Epidermal melanocyte (primary cell): ENCODE results near the gene WNT2.

Source experiments
- DNase-seq: peaks from one replicate; pipeline ENCODE4 v3.0.0; 2011; ENCODE audit warnings: low spot score; ENCODE audit not compliant: insufficient read length

The WNT2 gene

DNA sequence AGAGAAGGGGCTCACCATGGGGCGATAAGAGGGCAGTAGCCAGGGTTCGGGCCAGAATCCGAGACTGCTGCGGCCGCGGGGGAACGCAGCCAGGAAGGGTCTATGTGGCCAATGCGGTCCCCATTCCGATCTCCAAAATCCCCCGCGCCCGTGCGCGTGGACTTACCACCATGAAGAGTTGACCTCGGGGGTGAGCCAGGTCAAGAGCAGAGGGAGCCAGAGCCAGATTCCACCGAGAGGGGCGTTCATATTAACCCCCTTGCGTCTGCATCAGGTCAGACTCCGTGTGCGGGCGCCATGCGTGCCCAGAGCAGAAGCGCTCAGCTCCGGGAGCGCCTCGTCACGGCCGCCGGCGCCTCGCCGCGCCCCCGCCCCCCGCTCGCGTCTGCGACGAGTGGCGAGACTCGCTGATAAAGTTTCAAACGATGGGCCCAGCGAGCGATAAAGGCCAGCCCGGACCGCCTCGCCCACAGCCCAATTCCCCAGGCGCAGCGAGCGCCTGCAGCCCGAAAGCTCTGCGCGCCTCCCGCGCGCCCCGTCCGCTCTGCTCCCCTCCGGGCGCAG lies at the start of gene WNT2:
Gene WNT2 (minus strand): TSS at position 318 of the 564 bp plus-strand sequence. CDS start 69 bp downstream, at position 249.
- no peak for DNase-seq

DNA sequence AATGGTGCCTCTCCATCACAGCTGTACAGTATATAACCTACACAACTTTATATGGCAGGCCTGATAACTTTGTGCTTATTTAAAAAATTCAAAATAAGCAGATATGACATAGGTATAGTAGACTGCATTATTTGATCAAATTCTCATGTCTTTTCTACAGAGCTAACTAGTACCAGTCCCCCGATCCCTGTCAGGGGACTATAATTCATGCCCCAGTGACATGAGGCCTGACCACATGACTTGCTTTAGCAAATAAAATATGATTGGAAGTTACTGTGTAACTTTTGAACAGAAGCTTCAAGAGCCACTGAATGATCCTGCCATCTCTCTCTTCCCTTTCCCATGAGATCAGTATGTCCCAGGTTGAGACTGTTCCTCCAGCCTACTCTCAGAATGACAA lies 49.2 kb upstream of the WNT2 start:
- DNase-seq: no peak

DNA sequence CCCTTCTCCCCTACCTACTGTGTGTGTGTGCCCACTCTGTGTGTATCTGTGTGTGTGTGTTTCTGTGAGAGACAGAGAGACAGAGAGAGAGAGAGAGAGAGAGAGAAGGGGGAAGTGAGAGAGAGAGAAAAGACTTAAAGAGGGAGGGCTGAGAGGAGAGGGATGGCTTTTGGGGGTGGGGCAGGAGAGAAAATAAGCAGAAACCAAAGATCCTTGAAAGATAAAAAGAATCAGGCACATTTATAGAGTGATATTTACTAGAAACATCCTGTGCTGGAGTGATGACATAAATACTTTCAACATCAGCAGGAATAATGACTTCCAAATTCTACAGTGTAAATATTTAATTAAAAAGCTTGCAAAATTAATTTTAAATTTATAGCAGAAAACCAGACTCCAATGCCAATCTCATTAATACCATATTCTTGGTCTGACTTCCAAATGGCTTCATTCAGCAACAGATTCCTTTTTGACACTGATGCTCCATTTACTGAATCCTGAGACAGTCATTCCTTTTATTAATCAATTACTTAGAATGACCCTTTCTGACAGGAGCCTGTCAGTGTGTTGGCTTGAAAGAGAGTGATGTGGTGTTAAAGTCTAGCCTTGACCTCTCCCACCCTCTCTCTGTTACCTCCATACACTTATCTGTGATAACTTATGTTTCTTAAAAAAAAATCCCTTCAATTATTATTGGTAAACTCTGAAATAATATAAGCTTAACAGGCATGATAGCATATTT lies 41.7 kb upstream of the WNT2 start:
- no peak for DNase-seq

DNA sequence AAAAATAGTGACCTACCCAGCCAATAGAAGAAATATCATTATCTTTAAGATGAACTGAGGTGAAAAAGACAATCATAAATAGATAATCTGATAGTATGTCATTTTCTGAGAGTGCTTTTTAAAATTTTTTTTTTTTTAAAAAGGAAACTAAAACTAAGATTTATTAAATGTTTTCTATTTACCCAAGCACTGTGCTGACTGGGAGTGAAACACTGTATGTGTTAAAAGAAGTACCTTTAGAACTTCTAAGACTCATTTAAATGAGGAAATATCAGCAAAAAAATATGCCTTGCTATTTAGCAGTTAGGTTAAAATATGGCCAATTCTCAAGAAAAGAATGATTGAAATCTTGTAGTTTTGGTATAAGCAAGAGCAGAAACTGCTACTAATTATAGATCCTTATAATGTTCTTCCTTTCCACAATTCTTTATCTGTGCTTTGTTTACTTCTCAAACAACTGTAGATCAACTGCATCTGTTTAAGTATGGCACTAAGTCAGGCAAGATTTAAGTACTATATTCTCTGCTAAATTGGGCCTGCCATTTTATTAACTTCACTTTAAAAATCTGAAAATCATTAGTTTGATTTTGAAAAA lies 39.5 kb upstream of the WNT2 start:
- DNase-seq: no peak

DNA sequence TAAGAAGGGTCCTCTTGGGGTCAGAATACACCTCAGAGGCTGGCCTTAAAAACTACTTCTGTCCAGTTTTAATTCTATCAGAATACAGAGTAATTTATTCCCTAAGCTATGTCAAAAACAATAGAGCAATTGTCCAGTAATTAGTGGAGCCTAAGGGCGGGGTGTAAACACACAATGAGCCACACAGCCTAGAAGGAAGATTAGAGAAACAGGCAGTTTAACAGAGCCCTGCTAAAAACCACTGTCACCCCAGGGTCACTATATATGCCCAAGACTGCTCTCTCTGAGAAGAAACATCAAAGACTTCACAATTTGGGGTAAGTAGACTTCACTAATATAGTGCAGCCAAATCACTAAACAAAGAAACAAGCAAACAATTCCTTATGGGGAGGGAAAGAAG lies 27.2 kb upstream of the WNT2 start:
- peak; percentile 14 for DNase-seq

DNA sequence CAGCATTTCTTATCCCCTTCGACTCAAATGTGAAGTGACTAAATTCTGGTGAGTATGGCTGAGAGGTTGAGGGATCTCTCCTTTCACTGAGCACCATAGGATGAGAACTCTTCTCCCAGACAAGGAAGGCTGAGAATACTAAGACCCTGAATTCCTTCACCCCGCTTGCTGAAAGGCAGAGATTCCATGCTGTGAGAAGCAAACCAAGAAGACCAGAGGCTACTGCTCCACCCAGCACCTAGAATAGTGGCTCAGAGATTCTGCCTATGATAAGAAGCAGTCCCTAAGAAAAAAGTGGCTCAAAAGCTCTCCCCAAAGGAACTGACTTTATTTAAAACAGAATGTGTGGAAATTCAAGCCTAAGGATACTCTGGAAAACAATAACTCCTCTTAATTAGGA lies 26.7 kb upstream of the WNT2 start:
- no peak for DNase-seq

DNA sequence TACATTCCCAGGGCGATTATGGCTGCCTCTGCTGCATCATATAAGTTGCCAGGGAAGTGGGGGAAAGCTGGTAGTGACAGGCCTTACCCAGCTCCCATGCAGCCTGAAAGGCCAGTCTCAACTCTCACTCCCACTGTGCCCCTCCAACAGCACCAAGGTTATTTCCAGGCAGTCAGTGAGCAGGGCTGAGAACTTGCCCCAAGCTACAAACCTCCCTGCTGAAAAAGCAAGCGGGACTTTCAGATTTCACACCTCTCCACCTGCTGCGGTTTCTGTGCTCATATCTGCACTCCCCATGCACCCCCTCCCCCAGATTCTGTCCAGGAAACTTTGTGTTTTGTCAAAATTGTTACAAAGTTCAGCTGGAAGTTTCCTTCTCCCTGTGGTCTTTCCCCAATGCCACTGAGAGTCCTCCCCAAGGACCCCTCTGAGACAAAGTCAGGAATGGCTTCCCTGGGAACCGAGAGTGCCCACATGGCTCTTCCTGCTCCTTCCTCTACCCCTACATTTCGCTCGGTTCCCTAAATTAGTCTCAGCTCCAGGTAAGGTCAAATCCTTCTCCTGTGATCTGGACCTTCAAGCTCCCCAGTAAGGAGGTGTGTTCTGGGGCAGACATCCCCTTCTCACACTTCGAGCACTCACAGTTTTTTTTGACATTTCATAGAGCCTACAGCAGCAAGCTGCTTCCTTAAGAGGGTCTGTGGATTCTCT lies 25.3 kb upstream of the WNT2 start:
- DNase-seq: no peak

DNA sequence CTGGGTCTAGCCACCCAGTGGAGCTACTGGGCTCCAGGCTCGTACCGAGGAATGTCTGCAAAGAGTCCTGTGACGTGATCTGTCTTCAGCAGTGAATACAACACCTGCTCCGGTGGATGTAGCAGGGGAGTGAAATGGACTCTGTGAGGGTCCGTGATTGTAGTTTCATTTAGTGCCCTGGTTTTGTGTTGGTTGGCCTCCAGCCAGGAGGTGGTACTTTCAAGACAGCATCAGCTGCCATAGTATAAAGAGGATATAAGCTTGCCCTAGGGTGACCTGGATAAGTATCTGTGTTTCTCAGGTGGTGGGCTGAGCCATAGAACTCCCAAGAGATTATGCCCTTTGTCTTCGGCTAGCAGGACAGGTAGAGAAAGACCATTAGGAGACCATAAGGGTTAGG lies 24.6 kb upstream of the WNT2 start:
- DNase-seq: no peak

DNA sequence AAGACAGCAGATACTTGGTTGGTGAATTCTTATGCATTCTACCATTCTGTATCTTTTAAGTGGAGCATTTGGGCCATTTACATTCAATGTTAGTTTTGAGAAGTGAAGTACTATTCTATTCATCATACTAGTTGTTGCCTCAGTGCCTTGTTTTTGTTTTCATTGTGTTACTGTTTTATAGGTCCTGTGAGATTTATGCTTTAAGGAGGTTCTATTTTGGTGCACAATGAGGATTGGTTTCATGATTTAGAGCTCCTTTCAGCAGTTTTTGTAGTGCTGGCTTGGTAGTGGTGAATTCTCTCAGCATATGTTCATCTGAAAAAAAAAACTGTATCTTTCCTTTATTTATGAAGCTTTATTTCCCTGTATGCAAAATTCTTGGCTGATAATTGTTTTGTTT lies 23.3 kb upstream of the WNT2 start:
- DNase-seq: no peak

DNA sequence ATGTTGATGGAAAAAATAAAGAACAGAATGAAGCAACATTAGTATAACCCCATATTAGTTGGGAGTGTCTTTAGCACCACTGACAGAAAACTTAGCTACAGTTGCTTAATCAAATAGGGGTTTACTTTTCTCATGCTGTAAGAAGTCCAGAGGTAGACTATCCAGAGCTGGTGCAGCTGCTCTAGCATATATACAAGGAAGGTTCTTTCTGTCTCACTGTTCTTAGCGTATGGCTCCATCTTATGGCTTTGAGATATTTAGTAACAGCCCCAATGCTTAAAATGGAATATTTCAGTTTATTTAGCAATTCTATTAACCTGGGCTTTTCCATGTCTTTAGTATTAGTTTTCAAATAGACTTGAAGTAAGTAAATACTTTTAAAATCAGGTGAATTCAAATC lies 15.2 kb upstream of the WNT2 start:
- no peak for DNase-seq

DNA sequence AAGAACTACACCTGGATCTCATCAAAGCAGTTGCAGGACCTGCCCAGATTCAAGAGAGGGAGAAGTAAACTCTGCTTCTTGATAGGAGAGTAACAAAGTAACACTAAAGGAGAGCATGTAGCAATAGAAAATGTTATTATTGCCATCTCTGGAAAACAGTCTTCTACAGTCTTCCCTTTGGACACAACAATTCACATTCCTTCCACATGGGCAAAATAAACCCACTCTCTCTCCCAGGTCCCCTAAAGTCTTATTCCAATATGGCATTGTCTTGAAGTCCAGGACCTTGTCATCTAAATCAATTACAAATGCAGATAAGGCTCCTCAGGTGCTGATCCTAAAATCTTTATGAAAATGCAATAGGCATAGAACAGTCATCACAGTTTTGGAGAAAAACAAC lies 10.3 kb upstream of the WNT2 start:
- no peak for DNase-seq

DNA sequence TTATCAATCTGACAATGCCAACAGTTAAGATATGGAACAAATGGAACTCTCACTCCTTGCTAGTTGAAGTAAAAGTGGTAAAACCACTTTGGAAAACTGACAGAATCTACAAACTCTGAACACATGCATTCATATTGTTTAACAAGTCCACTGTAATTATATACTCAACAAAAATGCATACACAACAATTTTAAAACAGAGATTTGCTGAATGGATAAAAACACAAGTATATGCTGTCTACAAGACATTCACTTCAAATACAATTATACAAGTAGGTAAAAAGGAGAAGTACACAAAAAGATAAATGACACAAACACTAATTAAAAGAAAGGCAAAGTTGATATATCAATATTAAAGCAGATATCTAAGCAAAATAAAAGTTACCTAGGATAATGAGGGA lies 9.2 kb upstream of the WNT2 start:
- DNase-seq: no peak

DNA sequence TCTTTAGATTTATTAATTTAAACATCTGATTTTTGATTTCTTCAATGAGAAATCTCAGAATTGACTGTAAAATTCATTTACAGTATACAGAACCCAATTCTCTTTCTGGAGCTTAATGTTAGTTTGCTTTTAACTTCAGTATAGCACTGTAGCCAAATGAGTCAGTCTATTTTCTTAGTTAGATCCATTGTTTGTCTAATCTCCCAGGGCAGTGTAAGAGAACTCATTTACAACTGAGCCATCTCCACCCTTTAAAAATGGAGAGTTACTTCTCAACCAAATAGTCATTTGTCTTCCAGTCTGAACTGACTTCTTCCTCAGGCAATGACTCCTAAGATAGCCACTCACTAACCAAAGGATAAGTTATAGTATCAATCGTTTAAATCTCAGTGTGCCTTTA lies 3.0 kb upstream of the WNT2 start:
- no peak for DNase-seq

DNA sequence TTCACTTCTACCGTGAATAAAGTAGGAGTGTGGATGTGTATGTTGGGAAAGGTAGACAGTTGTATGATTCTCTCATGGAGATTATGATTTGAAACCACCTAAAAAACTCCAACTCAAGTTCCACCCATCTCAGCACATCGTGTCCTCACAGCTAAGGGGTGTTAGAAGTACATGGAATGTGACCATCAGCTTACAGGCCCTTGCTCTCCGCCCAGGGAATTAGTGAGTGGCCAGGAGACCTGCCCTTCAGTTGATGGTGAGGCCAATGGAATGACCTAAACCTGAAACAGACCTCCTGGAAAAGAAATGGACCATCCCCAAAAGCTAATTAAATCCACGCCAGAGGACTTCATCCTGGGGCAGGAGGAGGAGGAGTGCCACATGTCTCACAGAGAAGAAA lies 2.1 kb upstream of the WNT2 start:
- no peak for DNase-seq

DNA sequence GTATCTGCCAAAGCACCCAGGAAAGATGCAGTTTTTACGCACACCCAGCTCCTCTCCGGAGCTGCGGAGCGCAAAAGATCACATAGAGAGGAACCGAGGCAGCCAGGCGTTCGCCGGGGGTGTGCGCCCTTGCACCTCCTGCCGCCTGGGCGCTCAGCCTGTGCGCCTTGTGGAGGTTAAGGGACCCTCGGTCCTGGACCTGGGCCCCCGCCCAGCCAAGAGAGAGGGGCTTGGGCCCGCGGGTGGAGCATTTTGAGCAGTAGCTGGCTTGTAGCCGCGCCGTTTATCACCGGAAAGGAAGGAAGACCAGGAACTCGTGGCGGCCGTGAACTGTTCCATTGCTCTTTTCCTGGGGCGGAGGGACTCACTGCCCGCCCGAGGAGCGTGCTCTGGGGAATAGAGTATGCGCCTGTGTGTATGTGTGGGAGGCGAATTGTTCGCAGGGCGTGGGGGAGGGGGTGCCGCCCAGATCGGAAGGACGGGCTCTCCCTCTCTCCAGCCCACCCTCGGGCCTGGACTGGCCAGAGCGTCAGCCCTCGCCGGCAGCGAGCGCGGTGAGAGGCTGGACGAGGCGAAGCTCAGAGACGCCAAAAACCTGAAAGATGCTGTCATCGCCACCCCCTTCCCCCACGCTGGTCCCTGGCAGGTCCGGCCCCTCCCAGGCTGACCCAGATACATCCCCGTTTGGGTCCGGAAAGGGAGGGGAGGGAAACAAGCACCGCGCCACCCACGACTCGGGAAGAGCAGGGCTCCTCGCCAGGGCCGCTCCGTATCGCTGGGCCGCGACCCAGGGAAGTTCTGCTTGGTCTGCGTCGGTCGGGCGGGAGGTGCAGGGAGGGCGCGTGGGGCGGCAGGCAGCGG lies 1.2 kb upstream of the WNT2 start:
- DNase-seq: no peak

DNA sequence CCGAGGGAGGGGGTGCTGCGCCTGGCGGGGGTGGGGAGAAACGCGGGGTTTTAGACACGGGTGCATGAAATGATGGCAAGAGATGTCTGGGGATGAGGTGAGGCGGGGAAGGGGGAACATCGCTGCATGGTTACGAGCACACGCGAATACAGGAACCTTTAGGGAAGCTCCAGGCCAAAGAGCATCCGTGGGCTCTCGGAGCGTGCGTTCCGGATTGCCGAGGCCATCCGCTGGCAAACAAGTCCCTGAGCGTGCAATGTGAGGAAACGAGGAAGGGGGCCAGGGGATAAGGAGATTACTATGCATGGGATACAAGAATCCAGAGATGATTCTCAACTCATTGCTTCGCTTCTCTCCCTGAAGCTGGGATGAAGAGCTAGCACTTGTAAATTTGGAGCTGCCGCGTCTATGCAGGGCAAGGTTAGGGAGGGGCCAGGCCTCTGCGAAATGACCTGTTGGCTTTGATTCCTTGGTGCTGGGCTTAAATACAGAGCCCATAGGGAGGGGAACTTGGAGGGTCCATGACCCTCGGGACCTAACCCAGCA lies 520 bp upstream of the WNT2 start:
- no peak for DNase-seq

DNA sequence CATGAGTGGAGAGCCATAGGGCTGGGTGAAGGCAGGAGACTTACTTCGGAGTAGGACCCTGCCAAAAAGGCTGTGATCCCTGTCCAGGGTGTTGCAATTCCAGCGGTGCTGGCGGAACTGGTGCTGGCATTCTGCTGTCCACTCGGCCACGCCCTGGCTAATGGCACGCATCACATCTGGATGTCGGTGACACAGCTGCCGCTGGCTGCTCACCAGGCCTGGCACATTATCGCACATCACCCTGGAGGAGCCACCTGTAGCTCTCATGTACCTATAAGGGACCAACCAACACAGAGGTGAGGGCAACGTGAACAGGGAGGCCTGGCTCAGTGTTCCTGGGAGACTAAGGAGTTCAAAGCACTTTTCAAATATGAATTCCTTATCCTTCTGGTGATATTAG lies 2.3 kb downstream of the WNT2 start:
- DNase-seq: no peak

DNA sequence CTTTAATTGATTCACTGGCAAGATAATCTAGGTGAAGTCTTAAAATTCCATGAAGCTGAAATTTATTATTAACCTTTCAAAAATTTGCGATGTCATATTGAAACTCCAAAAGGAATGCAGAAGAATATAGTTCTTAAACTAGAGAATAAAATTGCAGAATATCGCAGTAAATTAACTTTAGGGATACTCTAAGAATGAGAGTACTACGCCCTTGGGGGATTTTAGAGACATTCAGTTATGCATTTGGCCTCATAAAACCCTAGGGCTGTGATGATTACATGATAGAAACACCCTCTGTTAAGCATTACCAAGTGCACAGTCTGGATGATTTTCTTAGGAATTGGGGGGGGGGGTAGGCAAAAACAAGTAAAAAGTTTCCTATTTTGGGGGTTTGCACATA lies 3.7 kb downstream of the WNT2 start:
- DNase-seq: no peak

DNA sequence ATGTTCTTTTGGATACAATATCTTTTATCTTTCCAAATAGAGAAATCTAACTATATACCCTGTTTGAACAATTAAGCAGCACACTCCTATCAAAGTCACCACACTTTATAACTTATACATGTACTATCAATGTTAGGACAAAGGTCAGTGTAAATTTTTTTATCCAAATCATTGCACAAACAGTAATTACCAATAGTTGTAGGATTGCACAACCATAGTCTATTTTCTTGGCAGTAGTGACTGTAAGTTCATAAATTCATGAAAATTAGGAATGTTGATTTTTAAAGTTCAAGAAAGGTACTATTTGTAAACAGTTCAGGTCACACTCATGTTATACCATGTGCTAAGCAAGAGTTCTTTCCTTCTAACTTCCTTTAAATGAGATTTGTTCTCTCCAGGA lies 9.3 kb downstream of the WNT2 start:
- no peak for DNase-seq

DNA sequence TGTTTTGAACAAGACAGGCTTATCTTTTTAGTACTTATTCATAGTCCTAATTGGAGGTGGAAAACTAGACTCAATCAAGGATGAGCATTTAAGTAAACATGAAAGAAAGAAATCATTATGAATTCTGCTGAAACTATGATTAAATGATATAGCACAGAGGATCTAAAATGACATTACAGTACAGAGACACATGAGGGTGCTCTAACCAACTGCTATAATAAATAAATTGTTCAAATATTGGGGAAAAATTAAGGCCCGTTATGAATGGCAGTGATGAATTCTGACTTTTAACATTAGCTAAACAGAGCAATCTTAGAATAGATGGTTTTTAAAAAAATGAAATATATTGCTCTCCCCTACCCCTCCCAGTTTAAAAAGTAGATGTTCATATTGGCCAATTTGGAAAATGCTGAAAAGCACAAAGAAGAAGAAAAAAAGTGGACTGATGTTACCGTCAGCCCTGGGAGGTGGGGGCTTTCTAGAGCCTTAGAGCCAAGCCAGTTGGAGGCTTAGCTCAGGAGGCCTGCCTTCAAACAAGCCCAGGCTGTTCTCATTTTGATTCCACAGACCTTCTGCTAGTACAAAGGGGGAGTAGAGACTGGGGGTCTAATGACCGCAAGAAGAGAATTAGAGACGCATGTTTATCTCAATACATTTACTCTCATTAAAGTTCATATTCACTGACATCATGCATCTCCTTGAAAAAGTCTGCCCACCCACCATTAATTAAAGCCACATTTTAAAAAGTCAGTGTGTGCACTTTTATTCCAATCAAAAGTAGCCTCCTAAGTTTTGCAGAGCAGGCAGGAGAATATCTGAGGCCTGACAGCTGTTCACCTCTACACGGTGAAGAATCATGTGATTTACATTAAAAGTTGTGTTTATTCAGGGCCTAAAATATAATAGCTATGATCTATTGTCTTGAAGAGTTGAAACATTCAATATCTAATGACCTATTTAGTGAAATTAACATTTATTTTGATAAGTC lies 10.0 kb downstream of the WNT2 start:
- DNase-seq: no peak
